H1 (cell line): Measurements from ENCODE around the gene HSF2.

ENCODE experiments used
- EZH2 ChIP-seq: fragments of 200-600 bp; sonication (generic); IDR thresholded peaks from 2 replicates; pipeline ENCODE4 v1.7.1; 2012; ENCODE audit warnings: low read depth, mild to moderate bottlenecking, moderate library complexity, low read length, inconsistent platforms; ENCODE audit not compliant: severe bottlenecking
- GABPA ChIP-seq: IDR thresholded peaks from 2 replicates; pipeline ENCODE4 v1.6.1; 2011; ENCODE audit warnings: mild to moderate bottlenecking, low read length, moderate library complexity, borderline replicate concordance; ENCODE audit not compliant: insufficient read depth

- TF ChIP-seq GABPA (no peak), EZH2 (no peak)
These were observed 1.1 kb downstream of the HSF2 start for GRCh38 chr6:122400462-122401089.
